ENCODE results near the gene DCXR. TPM values are rescaled to one million over a fixed set of nuclear protein-coding genes. Genes with fewer than 3 reads are reported as not detected.

DCXR gene
- polyA plus RNA-seq, 4 donors: 41.1 to 147 (median 112) TPM

DNA sequence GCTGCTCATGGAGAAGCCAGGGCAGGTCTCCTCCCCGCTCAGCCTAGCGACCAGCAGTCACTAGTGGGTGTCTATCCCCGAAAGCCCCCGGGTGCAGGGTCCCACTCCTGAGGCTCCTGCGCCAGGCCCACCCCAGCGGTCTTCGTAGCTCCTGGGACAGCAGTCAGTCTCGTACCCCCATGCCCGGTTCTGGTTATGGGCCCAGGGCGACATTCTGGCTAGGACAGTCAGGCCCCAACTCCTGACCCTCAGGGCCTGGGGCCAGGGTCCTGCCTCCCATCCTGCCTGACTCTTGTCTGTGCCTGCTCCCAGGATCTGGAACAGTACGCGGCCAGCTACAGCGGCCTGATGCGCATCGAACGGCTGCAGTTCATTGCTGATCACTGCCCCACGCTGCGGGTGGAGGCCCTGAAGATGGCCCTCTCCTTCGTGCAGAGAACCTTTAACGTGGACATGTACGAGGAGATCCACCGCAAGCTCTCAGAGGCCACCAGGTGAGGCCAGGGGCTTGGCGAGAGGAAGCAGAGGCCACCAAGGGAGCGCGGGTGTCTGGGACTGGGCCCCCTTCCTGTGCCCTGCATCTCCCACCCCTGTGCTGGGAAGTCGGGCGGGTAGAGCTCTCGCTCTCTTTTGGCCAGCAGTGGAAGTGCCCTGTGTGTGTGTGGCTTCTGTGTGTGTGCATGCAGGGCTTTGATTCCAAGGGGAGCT lies 16.2 kb upstream of the DCXR start:
- FAIRE-seq: no peak
- 95 to 97% (median 95%) methylated on average over 28 of the region's 28 CpGs for WGBS, 3 donors
- Histone ChIP-seq H3K4me3 (ENCODE audit: low read depth in 1 of 3, low read length in 3 of 3) (no peak overlapping the region), H3K36me3 (ENCODE audit: control insufficient read depth in 3 of 3, insufficient read depth in 2 of 3, low read depth in 1 of 3, low read length in 3 of 3) (peaks cover 2 to 76% (median 16%) of the 10 kb centered on the region in 3 donors), H3K27ac (ENCODE audit: low read depth in 1 of 3, low read length in 2 of 3) (no peak overlapping the region), H3K4me1 (ENCODE audit: control insufficient read depth in 3 of 3, insufficient read depth in 2 of 3, low read depth in 1 of 3, low read length in 2 of 3) (peaks cover 2 to 18% (median 4%) of the 10 kb centered on the region in 3 donors), H3K27me3 (ENCODE audit: control insufficient read depth in 3 of 3, insufficient read depth in 3 of 3, low read length in 3 of 3) (no peaks in the 10 kb centered on the region), H3K9me3 (ENCODE audit: control insufficient read depth in 2 of 2, insufficient read depth in 1 of 2, low read depth in 1 of 2, low read length in 1 of 2) (no peaks in the 10 kb centered on the region)
- DNase-seq: no peak

DNA sequence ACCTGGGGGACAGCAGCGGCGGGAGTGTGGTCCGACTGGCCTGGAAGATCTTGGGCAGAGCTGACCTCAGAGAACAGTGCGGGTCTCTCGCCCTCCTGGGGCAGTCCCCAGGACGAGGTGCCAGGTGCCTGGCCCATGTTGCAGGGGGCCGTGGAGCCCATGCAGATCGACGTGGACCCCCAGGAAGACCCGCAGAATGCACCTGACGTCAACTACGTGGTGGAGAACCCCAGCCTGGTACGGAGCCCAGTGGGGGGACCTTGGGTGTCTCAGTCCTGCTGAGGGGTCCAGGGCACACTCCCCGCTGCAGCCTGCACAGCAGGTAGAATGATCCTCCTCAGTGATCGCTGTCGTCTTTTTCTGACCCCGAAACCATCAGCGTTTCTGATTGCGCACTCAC lies 15.6 kb upstream of the DCXR start:
- peaks cover 2 to 76% (median 17%) of the 10 kb centered on the region in 3 donors for H3K36me3 ChIP-seq (ENCODE audit: control insufficient read depth in 3 of 3, insufficient read depth in 2 of 3, low read depth in 1 of 3, low read length in 3 of 3)
- DNase-seq (no peak), FAIRE-seq (no peak)
- peaks cover 2 to 18% (median 4%) of the 10 kb centered on the region in 3 donors for H3K4me1 ChIP-seq (ENCODE audit: control insufficient read depth in 3 of 3, insufficient read depth in 2 of 3, low read depth in 1 of 3, low read length in 2 of 3)
- H3K4me3 ChIP-seq (ENCODE audit: low read depth in 1 of 3, low read length in 3 of 3): peak overlapping the region in 2 of 3 donors; percentile 64 to 98
- no peaks in the 10 kb centered on the region for H3K27me3 ChIP-seq (ENCODE audit: control insufficient read depth in 3 of 3, insufficient read depth in 3 of 3, low read length in 3 of 3)
- no peaks in the 10 kb centered on the region for H3K9me3 ChIP-seq (ENCODE audit: control insufficient read depth in 2 of 2, insufficient read depth in 1 of 2, low read depth in 1 of 2, low read length in 1 of 2)
- no peak overlapping the region for H3K27ac ChIP-seq (ENCODE audit: low read depth in 1 of 3, low read length in 2 of 3)
- 90 to 93% (median 91%) methylated on average over 16 to 19 of the region's 19 CpGs for WGBS, 3 donors

DNA sequence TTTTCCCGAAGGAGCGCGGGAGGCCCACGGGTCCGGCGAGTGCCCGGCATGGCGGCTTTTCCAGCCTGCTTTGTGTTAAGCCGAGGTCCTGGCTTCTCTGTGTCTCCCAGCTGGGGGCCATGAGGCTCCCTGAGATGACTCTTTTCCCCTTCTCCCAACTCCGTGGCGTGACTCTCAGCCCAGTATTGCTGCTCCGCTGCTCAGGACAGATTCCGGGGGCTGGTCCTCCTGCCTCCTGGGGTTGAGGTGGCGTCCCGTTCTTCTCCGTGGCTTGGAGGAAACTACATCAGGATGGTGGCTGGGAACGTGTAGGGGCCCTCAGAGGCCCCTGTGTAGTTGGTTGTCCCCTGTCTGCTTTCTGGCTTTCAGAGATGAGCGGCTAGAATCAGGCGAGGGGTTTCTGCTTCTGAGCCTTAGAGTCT lies 15.2 kb upstream of the DCXR start:
- Histone ChIP-seq H3K9me3 (ENCODE audit: control insufficient read depth in 2 of 2, insufficient read depth in 1 of 2, low read depth in 1 of 2, low read length in 1 of 2) (no peaks in the 10 kb centered on the region), H3K4me3 (ENCODE audit: low read depth in 1 of 3, low read length in 3 of 3) (peak overlapping the region; percentile 64 to 98 (median 86)), H3K27me3 (ENCODE audit: control insufficient read depth in 3 of 3, insufficient read depth in 3 of 3, low read length in 3 of 3) (no peaks in the 10 kb centered on the region), H3K36me3 (ENCODE audit: control insufficient read depth in 3 of 3, insufficient read depth in 2 of 3, low read depth in 1 of 3, low read length in 3 of 3) (peaks cover 2 to 76% (median 13%) of the 10 kb centered on the region in 3 donors), H3K4me1 (ENCODE audit: control insufficient read depth in 3 of 3, insufficient read depth in 2 of 3, low read depth in 1 of 3, low read length in 2 of 3) (peaks cover 2 to 18% (median 4%) of the 10 kb centered on the region in 3 donors), H3K27ac (ENCODE audit: low read depth in 1 of 3, low read length in 2 of 3) (no peak overlapping the region)
- FAIRE-seq: no peak
- 15 to 26% (median 20%) methylated on average over 15 to 19 of the region's 19 CpGs for WGBS, 3 donors
- no peak for DNase-seq

DNA sequence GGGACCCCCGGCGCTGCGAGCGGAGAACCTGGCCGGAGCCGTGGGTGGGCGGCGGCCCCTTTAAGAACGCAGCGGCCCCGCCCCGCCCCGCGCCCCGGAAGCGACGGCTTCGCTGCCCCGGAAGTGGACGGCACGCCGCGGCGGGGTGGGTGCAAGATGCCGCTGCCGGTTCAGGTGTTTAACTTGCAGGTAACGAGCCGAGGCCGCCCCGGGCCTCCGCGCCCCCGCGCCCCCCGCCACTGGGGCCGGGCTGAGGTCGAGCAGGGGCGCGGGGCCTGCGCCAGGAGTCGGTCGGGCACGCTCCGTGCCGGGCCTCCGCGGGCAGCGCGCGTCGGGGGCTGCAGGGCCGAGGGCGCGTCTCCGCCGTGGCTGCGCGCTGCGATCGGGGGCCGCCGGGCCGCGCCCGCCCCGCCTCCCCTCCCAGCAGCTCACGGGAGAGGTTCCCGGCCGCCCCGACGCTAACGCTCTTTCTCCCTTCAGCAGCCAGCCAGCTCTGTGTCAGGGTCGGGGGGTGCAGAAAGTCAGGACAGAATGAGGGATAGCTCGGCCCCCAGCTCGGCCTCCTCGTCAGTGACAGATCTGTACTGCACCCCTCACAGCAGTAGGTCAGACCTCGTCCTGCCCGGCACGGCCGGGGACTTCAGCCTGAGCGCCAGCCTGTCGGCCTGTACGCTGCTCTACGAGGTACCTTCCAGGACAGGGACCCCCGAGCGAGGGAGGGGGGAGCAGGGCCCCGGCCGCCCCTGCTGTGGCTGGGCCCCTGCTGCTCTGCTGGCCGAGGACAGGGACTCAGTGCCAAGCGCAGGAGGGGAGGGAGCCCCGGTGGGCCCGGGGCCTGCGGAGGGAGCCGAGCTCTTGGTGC lies 14.5 kb upstream of the DCXR start, which contains the start of the genes GPS1 and RFNG:
Gene GPS1 (plus strand): TSS at position 123 of the 862 bp plus-strand sequence. CDS start 34 bp downstream, at position 157.
Gene RFNG (minus strand): TSS at position 36 of the 862 bp plus-strand sequence. CDS start 45 bp downstream, outside the sequence.
- Histone ChIP-seq H3K27me3 (ENCODE audit: control insufficient read depth in 3 of 3, insufficient read depth in 3 of 3, low read length in 3 of 3) (no peaks in the 10 kb centered on the region), H3K4me3 (ENCODE audit: low read depth in 1 of 3, low read length in 3 of 3) (peak within 1 kb of the TSS; percentile 64 to 98 (median 86)), H3K36me3 (ENCODE audit: control insufficient read depth in 3 of 3, insufficient read depth in 2 of 3, low read depth in 1 of 3, low read length in 3 of 3) (peaks cover 2 to 76% (median 10%) of the 10 kb centered on the region in 3 donors), H3K4me1 (ENCODE audit: control insufficient read depth in 3 of 3, insufficient read depth in 2 of 3, low read depth in 1 of 3, low read length in 2 of 3) (peaks cover 2 to 18% (median 4%) of the 10 kb centered on the region in 3 donors), H3K9me3 (ENCODE audit: control insufficient read depth in 2 of 2, insufficient read depth in 1 of 2, low read depth in 1 of 2, low read length in 1 of 2) (no peaks in the 10 kb centered on the region), H3K27ac (ENCODE audit: low read depth in 1 of 3, low read length in 2 of 3) (peak within 1 kb of the TSS in 2 of 3 donors; percentile 13 to 24)
- DNase-seq (peak; percentile 75 to 90), FAIRE-seq (no peak)
- 0 to 1% (median 0%) methylated on average over 61 to 94 of the region's 94 CpGs for WGBS, 3 donors

DNA sequence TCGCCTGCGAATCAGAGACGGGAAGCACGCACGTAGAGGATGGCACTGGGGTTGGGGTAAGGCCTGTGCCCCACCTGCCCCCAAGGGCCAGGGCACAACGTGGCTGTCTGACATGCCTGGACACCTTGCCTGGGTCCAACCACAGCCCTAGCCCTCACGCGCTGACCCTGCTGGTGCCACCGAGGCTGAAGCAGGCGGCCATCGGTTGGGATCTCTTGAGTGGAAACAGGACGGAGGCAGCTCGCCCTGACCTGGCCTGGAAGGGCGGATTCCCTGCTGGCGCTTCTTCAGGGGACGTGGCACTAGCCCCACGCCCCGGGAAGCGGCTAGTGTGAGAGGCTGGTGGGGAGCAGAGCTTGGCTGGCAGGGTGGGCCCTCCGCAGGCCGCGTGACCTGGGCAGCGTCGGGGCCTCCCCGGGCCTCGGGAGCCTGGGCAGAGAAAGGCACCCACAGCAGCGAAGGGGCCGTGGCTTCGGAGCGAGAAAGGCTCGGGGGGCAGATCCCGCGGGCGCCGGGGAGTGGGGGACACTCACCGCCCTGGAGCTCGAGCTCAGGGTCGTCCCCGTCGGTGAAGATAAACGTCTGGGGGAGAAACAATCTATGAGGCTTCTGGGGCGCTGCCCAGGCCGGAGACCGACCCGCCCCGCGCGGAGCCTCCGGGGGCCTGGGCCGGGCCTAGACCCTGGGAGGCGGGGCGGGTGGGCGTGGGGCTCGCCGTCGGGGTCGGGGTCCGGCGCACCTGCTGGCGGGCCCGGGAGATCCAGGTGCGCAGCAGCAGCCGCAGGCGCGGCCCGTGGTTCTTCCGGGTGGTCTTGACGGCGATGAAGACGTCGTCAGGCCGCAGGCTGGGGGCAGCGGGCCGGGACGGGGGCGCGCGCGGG lies 13.5 kb upstream of the DCXR start:
- H3K4me3 ChIP-seq (ENCODE audit: low read depth in 1 of 3, low read length in 3 of 3): peak overlapping the region; percentile 56 to 98 (median 86)
- H3K27ac ChIP-seq (ENCODE audit: low read depth in 1 of 3, low read length in 2 of 3): no peak overlapping the region
- H3K27me3 ChIP-seq (ENCODE audit: control insufficient read depth in 3 of 3, insufficient read depth in 3 of 3, low read length in 3 of 3): no peaks in the 10 kb centered on the region
- H3K4me1 ChIP-seq (ENCODE audit: control insufficient read depth in 3 of 3, insufficient read depth in 2 of 3, low read depth in 1 of 3, low read length in 2 of 3): peaks cover 2 to 18% (median 4%) of the 10 kb centered on the region in 3 donors
- 16 to 31% (median 19%) methylated on average over 35 to 79 of the region's 79 CpGs for whole genome bisulfite sequencing, 3 donors
- no peaks in the 10 kb centered on the region for H3K9me3 ChIP-seq (ENCODE audit: control insufficient read depth in 2 of 2, insufficient read depth in 1 of 2, low read depth in 1 of 2, low read length in 1 of 2)
- FAIRE-seq (no peak), DNase-seq (peak in 1 of 2 donors; percentile 52)
- peaks cover 0 to 73% (median 7%) of the 10 kb centered on the region in 3 donors for H3K36me3 ChIP-seq (ENCODE audit: control insufficient read depth in 3 of 3, insufficient read depth in 2 of 3, low read depth in 1 of 3, low read length in 3 of 3)

DNA sequence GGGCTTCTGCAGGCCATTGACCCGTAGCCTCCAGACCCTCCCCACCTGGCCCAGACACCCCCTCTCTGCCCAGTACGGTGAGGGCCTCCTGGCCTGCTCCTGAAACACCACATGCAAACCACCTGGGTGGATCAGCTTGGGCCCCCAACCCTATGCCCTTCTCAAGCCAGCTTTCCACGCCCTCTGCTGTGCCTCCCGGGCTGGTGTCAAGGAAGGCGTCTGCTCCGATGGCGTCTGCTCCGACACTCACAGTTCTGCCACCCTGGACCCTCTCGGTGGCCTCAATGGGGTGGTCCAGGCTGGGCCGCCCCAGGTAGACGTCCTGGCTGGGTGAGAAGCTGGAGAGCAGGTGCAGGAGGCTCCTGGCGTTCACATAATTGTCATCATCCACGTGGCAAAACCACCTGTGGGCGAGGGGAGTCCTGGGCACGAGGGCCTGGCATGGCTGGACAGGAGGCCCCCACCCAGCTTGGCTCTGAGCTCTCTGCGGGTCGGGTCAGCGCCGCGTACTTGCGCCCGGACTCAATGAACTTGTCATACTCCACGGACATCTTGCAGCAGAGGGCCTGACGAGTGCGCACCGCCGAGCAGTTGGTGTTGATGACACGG lies 12.8 kb upstream of the DCXR start:
- no peak for FAIRE-seq
- DNase-seq: no peak
- Histone ChIP-seq H3K27me3 (ENCODE audit: control insufficient read depth in 3 of 3, insufficient read depth in 3 of 3, low read length in 3 of 3) (no peaks in the 10 kb centered on the region), H3K4me3 (ENCODE audit: low read depth in 1 of 3, low read length in 3 of 3) (peak overlapping the region in 2 of 3 donors; percentile 56 to 98), H3K36me3 (ENCODE audit: control insufficient read depth in 3 of 3, insufficient read depth in 2 of 3, low read depth in 1 of 3, low read length in 3 of 3) (peaks cover 0 to 67% (median 7%) of the 10 kb centered on the region in 3 donors), H3K4me1 (ENCODE audit: control insufficient read depth in 3 of 3, insufficient read depth in 2 of 3, low read depth in 1 of 3, low read length in 2 of 3) (peaks cover 2 to 18% (median 4%) of the 10 kb centered on the region in 3 donors), H3K27ac (ENCODE audit: low read depth in 1 of 3, low read length in 2 of 3) (no peak overlapping the region), H3K9me3 (ENCODE audit: control insufficient read depth in 2 of 2, insufficient read depth in 1 of 2, low read depth in 1 of 2, low read length in 1 of 2) (no peaks in the 10 kb centered on the region)
- WGBS, 3 donors: 84 to 89% (median 86%) methylated on average over 28 of the region's 28 CpGs

DNA sequence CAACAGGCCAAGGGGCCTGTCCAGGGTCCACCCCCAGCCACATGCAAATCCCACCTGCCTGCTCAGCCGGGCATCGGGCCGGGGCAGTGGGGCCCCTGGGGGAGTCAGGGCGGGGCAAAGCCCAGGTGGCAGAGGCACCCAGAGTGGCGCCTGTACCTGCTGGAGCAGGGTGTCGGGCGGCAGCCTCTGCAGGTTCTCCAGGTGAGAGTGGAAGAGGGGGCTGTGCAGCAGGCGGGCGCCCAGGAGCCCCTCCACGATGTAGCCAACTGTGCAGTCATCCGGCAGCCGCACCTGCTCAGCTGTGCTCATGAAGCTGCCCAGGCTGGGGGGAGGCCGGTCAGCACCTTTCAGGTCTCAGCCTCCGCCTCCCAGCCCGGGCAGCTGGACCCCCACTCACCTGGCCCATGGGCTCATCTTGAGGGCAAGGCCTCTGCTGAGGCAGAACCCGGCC lies 12.0 kb upstream of the DCXR start:
- no peak overlapping the region for H3K4me3 ChIP-seq (ENCODE audit: low read depth in 1 of 3, low read length in 3 of 3)
- peaks cover 2 to 18% (median 4%) of the 10 kb centered on the region in 3 donors for H3K4me1 ChIP-seq (ENCODE audit: control insufficient read depth in 3 of 3, insufficient read depth in 2 of 3, low read depth in 1 of 3, low read length in 2 of 3)
- no peak for FAIRE-seq

More for the DNA sequence above, 12.0 kb upstream of the DCXR start:
- H3K36me3 ChIP-seq (ENCODE audit: control insufficient read depth in 3 of 3, insufficient read depth in 2 of 3, low read depth in 1 of 3, low read length in 3 of 3): peaks cover 0 to 60% (median 4%) of the 10 kb centered on the region in 3 donors
- no peak overlapping the region for H3K27ac ChIP-seq (ENCODE audit: low read depth in 1 of 3, low read length in 2 of 3)
- no peaks in the 10 kb centered on the region for H3K9me3 ChIP-seq (ENCODE audit: control insufficient read depth in 2 of 2, insufficient read depth in 1 of 2, low read depth in 1 of 2, low read length in 1 of 2)
- DNase-seq: no peak
- WGBS, 3 donors: 83 to 85% (median 85%) methylated on average over 15 to 16 of the region's 16 CpGs
- no peaks in the 10 kb centered on the region for H3K27me3 ChIP-seq (ENCODE audit: control insufficient read depth in 3 of 3, insufficient read depth in 3 of 3, low read length in 3 of 3)
